ENCODE results near the gene CTCFL.

CTCFL gene

DNA sequence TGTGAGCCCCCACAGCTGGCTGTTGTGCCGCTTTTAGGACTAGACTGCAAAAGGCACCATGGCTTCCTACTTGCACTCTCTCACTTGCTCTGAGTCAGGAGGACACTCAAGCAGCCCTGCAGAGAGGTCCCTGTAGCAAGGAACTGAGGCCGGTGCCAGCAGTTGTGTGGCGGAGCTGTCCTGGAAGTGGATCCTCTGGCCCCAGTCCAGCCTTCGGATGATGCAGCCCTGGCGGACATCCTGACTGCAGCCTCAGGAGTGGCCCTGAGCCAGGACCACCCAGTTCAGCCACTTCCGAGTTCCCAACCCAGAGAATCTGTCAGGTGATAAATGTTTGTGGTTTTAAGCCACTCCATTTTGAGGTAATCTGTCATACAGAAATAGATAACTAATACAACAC is 17.5 kb downstream of the CTCFL start:
- H3K36me3 ChIP-seq (ENCODE audit: control insufficient read depth, low read length) = peaks cover 21% of the 10 kb centered on the region
- no peaks in the 10 kb centered on the region for H3K9me2 ChIP-seq (replicated peaks; ENCODE audit: control insufficient read depth, low read length)
- H3K79me2 ChIP-seq (ENCODE audit: control insufficient read depth, low read length) = peaks cover 32% of the 10 kb centered on the region
- H3K27me3 ChIP-seq (ENCODE audit: control insufficient read depth, low read length) = peaks cover 11% of the 10 kb centered on the region
- H3K4me2 ChIP-seq (ENCODE audit: low read length) = no peak overlapping the region
- TF ChIP-seq, protein P1, sequence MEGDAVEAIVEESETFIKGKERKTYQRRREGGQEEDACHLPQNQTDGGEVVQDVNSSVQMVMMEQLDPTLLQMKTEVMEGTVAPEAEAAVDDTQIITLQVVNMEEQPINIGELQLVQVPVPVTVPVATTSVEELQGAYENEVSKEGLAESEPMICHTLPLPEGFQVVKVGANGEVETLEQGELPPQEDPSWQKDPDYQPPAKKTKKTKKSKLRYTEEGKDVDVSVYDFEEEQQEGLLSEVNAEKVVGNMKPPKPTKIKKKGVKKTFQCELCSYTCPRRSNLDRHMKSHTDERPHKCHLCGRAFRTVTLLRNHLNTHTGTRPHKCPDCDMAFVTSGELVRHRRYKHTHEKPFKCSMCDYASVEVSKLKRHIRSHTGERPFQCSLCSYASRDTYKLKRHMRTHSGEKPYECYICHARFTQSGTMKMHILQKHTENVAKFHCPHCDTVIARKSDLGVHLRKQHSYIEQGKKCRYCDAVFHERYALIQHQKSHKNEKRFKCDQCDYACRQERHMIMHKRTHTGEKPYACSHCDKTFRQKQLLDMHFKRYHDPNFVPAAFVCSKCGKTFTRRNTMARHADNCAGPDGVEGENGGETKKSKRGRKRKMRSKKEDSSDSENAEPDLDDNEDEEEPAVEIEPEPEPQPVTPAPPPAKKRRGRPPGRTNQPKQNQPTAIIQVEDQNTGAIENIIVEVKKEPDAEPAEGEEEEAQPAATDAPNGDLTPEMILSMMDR (IDR thresholded peaks at IDR 0.05; ENCODE audit: low read depth, low read length, poor library complexity, severe bottlenecking) = no peak
- no peak for TF ChIP-seq EZH2phosphoT487 (IDR thresholded peaks at IDR 0.05; ENCODE audit: borderline replicate concordance, low read length)
- no peak overlapping the region for H3K27ac ChIP-seq (ENCODE audit: low read depth, low read length)
- H3F3A ChIP-seq (ENCODE audit: control insufficient read depth, insufficient read depth) = peaks cover 4% of the 10 kb centered on the region; the same call in 1 of the 2 replicates
- H3K4me1 ChIP-seq (ENCODE audit: control insufficient read depth, low read length) = peaks cover 31% of the 10 kb centered on the region
- no peaks in the 10 kb centered on the region for H3K9me3 ChIP-seq (ENCODE audit: control insufficient read depth, insufficient read depth, low read length)
- H4K20me1 ChIP-seq (ENCODE audit: control insufficient read depth, insufficient read depth, low read depth, low read length) = peaks cover 32% of the 10 kb centered on the region
- H3K4me3 ChIP-seq (ENCODE audit: low read length) = no peak overlapping the region

DNA sequence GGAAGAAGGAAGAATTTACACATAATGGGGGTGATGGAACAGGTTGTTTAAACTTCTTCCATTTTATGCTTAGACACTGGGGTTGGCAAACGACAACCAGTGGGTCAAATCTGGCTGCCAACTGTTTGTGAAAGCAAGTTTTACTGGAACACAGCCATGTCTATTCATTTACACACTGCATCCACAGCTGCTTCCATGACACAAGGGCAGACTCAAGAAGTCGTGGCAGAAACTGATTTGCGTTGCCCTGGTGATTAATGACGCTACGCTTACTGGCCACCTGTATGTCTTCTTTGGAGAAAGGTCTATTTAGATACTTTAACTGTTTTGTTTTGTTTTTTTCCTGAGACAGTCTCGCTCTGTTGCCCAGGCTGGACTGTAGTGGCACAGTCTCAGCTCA is 19.0 kb downstream of the CTCFL start:
- no peaks in the 10 kb centered on the region for H3K9me3 ChIP-seq (ENCODE audit: control insufficient read depth, insufficient read depth, low read length)
- no peak overlapping the region for H3K27ac ChIP-seq (ENCODE audit: low read depth, low read length)
- TF ChIP-seq, protein P1 (IDR thresholded peaks at IDR 0.05; ENCODE audit: low read depth, low read length, poor library complexity, severe bottlenecking) = no peak
- no peak for TF ChIP-seq EZH2phosphoT487 (IDR thresholded peaks at IDR 0.05; ENCODE audit: borderline replicate concordance, low read length)
- peaks cover 42% of the 10 kb centered on the region for H3K79me2 ChIP-seq (ENCODE audit: control insufficient read depth, low read length)
- H3K4me2 ChIP-seq (ENCODE audit: low read length) = no peak overlapping the region
- peaks cover 4% of the 10 kb centered on the region; the same call in 1 of the 2 replicates for H3F3A ChIP-seq (ENCODE audit: control insufficient read depth, insufficient read depth)
- peaks cover 11% of the 10 kb centered on the region for H3K27me3 ChIP-seq (ENCODE audit: control insufficient read depth, low read length)
- peaks cover 42% of the 10 kb centered on the region for H3K4me1 ChIP-seq (ENCODE audit: control insufficient read depth, low read length)
- no peaks in the 10 kb centered on the region for H3K9me2 ChIP-seq (replicated peaks; ENCODE audit: control insufficient read depth, low read length)
- H3K4me3 ChIP-seq (ENCODE audit: low read length) = no peak overlapping the region
- H3K36me3 ChIP-seq (ENCODE audit: control insufficient read depth, low read length) = peaks cover 17% of the 10 kb centered on the region
- H4K20me1 ChIP-seq (ENCODE audit: control insufficient read depth, insufficient read depth, low read depth, low read length) = peaks cover 38% of the 10 kb centered on the region

DNA sequence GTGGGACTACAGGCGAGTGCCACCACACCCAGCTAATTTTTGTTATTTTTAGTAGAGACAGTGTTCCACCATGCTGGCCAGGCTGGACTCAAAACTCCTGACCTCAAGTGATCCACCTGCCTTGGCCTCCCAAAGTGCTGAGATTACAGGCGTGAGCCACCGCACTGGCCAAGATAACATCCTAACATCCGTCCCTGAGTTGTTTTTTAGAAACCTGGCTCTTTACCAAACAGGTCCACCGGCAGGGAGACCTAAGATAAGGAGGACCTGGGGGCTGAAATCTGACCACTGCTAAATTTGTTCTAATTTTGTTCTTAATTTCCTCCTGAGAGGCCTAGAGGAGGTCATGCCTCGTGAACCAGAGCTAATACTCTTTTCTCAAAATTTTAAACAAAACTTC is 20.5 kb downstream of the CTCFL start:
- no peak overlapping the region for H3K4me2 ChIP-seq (ENCODE audit: low read length)
- TF ChIP-seq EZH2phosphoT487 (IDR thresholded peaks at IDR 0.05; ENCODE audit: borderline replicate concordance, low read length) = no peak
- TF ChIP-seq, protein P1 (IDR thresholded peaks at IDR 0.05; ENCODE audit: low read depth, low read length, poor library complexity, severe bottlenecking) = no peak
- peaks cover 50% of the 10 kb centered on the region for H3K79me2 ChIP-seq (ENCODE audit: control insufficient read depth, low read length)
- peaks cover 4% of the 10 kb centered on the region; the same call in 1 of the 2 replicates for H3F3A ChIP-seq (ENCODE audit: control insufficient read depth, insufficient read depth)
- H4K20me1 ChIP-seq (ENCODE audit: control insufficient read depth, insufficient read depth, low read depth, low read length) = peaks cover 47% of the 10 kb centered on the region
- peaks cover 42% of the 10 kb centered on the region for H3K4me1 ChIP-seq (ENCODE audit: control insufficient read depth, low read length)
- peaks cover 28% of the 10 kb centered on the region for H3K36me3 ChIP-seq (ENCODE audit: control insufficient read depth, low read length)
- H3K9me3 ChIP-seq (ENCODE audit: control insufficient read depth, insufficient read depth, low read length) = no peaks in the 10 kb centered on the region
- no peak overlapping the region for H3K4me3 ChIP-seq (ENCODE audit: low read length)
- no peak overlapping the region for H3K27ac ChIP-seq (ENCODE audit: low read depth, low read length)
- H3K9me2 ChIP-seq (replicated peaks; ENCODE audit: control insufficient read depth, low read length) = no peaks in the 10 kb centered on the region
- H3K27me3 ChIP-seq (ENCODE audit: control insufficient read depth, low read length) = peaks cover 11% of the 10 kb centered on the region
